ENCODE results near the gene SMPD3. TPM values are rescaled to one million over a fixed set of nuclear protein-coding genes. Genes with fewer than 3 reads are reported as not detected.

Gene SMPD3
- total RNA-seq, 1 experiment from 2014 or later: 0.89 TPM

DNA sequence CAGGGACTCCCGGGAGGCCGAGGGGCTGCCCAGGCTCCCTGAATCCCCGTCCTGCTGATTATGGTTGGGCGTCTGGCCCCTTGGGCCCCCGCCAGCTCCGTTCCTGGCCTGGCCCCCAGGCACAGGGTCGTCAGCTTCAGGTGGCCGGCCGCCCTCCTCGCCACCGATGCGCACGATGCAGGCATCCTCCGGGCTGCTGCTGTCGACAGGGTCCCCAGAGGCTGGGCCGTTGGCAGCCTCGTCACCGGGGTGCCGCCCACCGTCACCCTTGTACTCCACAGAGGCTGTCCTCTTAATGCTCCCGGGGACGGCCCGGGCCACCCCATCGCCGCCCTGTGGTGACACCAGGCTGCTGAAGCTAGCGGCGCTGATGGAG, 77.0 kb downstream of the SMPD3 start (continued):
- TF ChIP-seq, protein P1, sequence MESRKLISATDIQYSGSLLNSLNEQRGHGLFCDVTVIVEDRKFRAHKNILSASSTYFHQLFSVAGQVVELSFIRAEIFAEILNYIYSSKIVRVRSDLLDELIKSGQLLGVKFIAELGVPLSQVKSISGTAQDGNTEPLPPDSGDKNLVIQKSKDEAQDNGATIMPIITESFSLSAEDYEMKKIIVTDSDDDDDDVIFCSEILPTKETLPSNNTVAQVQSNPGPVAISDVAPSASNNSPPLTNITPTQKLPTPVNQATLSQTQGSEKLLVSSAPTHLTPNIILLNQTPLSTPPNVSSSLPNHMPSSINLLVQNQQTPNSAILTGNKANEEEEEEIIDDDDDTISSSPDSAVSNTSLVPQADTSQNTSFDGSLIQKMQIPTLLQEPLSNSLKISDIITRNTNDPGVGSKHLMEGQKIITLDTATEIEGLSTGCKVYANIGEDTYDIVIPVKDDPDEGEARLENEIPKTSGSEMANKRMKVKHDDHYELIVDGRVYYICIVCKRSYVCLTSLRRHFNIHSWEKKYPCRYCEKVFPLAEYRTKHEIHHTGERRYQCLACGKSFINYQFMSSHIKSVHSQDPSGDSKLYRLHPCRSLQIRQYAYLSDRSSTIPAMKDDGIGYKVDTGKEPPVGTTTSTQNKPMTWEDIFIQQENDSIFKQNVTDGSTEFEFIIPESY (IDR thresholded peaks at IDR 0.05; ENCODE audit: extremely low read depth, insufficient replicate concordance, low read length): no peak
- TF ChIP-seq, protein P2, sequence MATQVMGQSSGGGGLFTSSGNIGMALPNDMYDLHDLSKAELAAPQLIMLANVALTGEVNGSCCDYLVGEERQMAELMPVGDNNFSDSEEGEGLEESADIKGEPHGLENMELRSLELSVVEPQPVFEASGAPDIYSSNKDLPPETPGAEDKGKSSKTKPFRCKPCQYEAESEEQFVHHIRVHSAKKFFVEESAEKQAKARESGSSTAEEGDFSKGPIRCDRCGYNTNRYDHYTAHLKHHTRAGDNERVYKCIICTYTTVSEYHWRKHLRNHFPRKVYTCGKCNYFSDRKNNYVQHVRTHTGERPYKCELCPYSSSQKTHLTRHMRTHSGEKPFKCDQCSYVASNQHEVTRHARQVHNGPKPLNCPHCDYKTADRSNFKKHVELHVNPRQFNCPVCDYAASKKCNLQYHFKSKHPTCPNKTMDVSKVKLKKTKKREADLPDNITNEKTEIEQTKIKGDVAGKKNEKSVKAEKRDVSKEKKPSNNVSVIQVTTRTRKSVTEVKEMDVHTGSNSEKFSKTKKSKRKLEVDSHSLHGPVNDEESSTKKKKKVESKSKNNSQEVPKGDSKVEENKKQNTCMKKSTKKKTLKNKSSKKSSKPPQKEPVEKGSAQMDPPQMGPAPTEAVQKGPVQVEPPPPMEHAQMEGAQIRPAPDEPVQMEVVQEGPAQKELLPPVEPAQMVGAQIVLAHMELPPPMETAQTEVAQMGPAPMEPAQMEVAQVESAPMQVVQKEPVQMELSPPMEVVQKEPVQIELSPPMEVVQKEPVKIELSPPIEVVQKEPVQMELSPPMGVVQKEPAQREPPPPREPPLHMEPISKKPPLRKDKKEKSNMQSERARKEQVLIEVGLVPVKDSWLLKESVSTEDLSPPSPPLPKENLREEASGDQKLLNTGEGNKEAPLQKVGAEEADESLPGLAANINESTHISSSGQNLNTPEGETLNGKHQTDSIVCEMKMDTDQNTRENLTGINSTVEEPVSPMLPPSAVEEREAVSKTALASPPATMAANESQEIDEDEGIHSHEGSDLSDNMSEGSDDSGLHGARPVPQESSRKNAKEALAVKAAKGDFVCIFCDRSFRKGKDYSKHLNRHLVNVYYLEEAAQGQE (IDR thresholded peaks at IDR 0.05; ENCODE audit: low read depth): no peak
- TF ChIP-seq EZH2 (IDR thresholded peaks at IDR 0.05) (no peak), SIN3A (IDR thresholded peaks at IDR 0.05; ENCODE audit: low read depth) (no peak), ZNF274 (IDR thresholded peaks at IDR 0.05; ENCODE audit: low read depth, low read length) (no peak), CBX3 (IDR thresholded peaks at IDR 0.05; ENCODE audit: low read depth) (no peak), RAD21 (IDR thresholded peaks at IDR 0.05; ENCODE audit: low read depth) (no peak)

DNA sequence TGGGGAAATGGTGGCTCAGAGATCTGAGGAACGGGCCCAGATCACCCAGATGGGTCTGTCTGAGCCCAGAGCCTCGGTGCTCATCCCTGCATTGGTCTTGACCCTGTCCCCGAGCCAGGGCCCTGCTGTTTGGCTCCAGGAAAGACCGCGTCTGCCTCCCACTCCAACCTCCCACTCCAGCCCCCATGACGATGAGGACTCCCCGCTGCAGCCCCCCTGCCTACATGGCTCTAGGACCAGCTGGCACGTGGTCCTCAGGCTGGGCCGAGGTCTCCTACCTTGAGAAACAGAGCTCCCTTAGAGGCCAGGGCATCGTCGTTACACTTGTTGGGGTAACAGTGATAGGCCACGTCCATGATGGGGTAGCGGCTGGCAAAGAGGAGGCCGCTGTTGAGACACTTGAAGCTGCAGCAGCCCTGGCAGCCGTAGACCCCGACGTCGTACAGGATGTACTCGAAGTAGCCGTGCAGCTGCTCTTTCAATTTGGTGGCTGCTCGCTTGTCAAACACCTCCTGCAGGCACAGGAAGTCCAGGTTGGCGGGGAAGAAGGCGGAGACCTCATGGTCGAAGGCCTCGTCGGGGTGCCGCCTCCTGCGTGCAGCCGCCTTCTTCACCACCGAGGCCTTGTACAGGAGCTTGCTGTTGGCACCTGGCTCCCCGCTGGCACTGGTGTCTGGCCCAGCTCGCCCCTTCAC, 77.6 kb downstream of the SMPD3 start:
- H3K4me2 ChIP-seq (ENCODE audit: low read length): no peak overlapping the region
- ChIA-PET POLR2A (no interaction called here), RAD21 (ENCODE audit: low non-redundant PET in 1 of 2, low total read pairs in 2 of 2, uncharacterized antibody in 2 of 2, unreplicated experiment in 2 of 2) (no interaction called here), CTCF (no interaction called here)
- H3K27me3 ChIP-seq (ENCODE audit: insufficient read depth, low read length): no peaks in the 10 kb centered on the region
- no peak overlapping the region for H3K27ac ChIP-seq (ENCODE audit: low read depth, low read length)
- intact Hi-C loops (cut with micrococcal nuclease): no loop called here
- H3K9ac ChIP-seq (ENCODE audit: low read length): no peak overlapping the region
- H3K9me2 ChIP-seq (ENCODE audit: insufficient read depth): no peaks in the 10 kb centered on the region
- H3K4me3 ChIP-seq (replicated peaks in 1 of 2; ENCODE audit: low read depth in 1 of 2, low read length in 2 of 2): no peak overlapping the region
- H3K79me2 ChIP-seq (ENCODE audit: insufficient read depth, low read length): no peaks in the 10 kb centered on the region
- H2AFZ ChIP-seq (ENCODE audit: low read depth, low read length, poor library complexity, severe bottlenecking): no peak overlapping the region
- no peaks in the 10 kb centered on the region for H4K20me1 ChIP-seq (ENCODE audit: insufficient read depth)
- peaks cover 0 to 1% of the 10 kb centered on the region in 2 experiments; a peak in 1 of 4 replicates for H3K4me1 ChIP-seq (ENCODE audit: control insufficient read depth in 1 of 2, insufficient read depth in 2 of 2, low read length in 2 of 2)
- ATAC-seq: no peak
- BruUV-seq (replicated peaks): no TSS peak
- no peak for DNase-seq (ENCODE audit: low read depth, low spot score)
- H3K9me3 ChIP-seq (ENCODE audit: control insufficient read depth in 1 of 2, insufficient read depth in 1 of 2, low read depth in 1 of 2, low read length in 2 of 2): no peaks in the 10 kb centered on the region
- H3K36me3 ChIP-seq (ENCODE audit: control insufficient read depth in 1 of 2, insufficient read depth in 2 of 2, low read length in 2 of 2): no peaks in the 10 kb centered on the region
- TF ChIP-seq EZH2 (IDR thresholded peaks at IDR 0.05): no peak
- TF ChIP-seq, protein P3, sequence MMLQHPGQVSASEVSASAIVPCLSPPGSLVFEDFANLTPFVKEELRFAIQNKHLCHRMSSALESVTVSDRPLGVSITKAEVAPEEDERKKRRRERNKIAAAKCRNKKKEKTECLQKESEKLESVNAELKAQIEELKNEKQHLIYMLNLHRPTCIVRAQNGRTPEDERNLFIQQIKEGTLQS (IDR thresholded peaks at IDR 0.05): no peak
- no peak for TF ChIP-seq JUND (IDR thresholded peaks at IDR 0.05)
- no peak for TF ChIP-seq FOSL1 (IDR thresholded peaks at IDR 0.05; ENCODE audit: low read depth)
- TF ChIP-seq, protein P2 (IDR thresholded peaks at IDR 0.05; ENCODE audit: low read depth): no peak
- TF ChIP-seq, protein P4, sequence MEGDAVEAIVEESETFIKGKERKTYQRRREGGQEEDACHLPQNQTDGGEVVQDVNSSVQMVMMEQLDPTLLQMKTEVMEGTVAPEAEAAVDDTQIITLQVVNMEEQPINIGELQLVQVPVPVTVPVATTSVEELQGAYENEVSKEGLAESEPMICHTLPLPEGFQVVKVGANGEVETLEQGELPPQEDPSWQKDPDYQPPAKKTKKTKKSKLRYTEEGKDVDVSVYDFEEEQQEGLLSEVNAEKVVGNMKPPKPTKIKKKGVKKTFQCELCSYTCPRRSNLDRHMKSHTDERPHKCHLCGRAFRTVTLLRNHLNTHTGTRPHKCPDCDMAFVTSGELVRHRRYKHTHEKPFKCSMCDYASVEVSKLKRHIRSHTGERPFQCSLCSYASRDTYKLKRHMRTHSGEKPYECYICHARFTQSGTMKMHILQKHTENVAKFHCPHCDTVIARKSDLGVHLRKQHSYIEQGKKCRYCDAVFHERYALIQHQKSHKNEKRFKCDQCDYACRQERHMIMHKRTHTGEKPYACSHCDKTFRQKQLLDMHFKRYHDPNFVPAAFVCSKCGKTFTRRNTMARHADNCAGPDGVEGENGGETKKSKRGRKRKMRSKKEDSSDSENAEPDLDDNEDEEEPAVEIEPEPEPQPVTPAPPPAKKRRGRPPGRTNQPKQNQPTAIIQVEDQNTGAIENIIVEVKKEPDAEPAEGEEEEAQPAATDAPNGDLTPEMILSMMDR (IDR thresholded peaks at IDR 0.05 in 2 of 3, conservative IDR thresholded peaks at IDR 0.05 in 1 of 3; ENCODE audit: borderline replicate concordance in 1 of 3, insufficient read depth in 1 of 3, low read depth in 2 of 3, low read length in 2 of 3): no peak
- TF ChIP-seq SIN3A (IDR thresholded peaks at IDR 0.05; ENCODE audit: low read depth): no peak
- no peak for TF ChIP-seq ZFX (IDR thresholded peaks at IDR 0.05)

All from HCT116 (cell line).